ES-I3 (cell line): ENCODE data around the gene BTG1.

ENCODE experiments used
- H3K36me3 ChIP-seq: 2 replicates; pipeline ENCODE4 v1.6.1; 2013; ENCODE audit warnings: mild to moderate bottlenecking, low read length, control low read depth, moderate library complexity; ENCODE audit not compliant: insufficient read depth
- H3K4me1 ChIP-seq: 2 replicates; pipeline ENCODE4 v1.6.1; 2013; ENCODE audit warnings: mild to moderate bottlenecking, control low read depth, low read length; ENCODE audit not compliant: insufficient read depth
- H3K9ac ChIP-seq: 2 replicates; pipeline ENCODE4 v1.6.1; 2013; ENCODE audit warnings: low read depth, mild to moderate bottlenecking, low read length, moderate library complexity
- H3K9me3 ChIP-seq: 2 replicates; pipeline ENCODE4 v1.6.1; 2013; ENCODE audit warnings: mild to moderate bottlenecking, low read length, moderate library complexity; ENCODE audit not compliant: control insufficient read depth, insufficient read depth

The BTG1 gene

DNA sequence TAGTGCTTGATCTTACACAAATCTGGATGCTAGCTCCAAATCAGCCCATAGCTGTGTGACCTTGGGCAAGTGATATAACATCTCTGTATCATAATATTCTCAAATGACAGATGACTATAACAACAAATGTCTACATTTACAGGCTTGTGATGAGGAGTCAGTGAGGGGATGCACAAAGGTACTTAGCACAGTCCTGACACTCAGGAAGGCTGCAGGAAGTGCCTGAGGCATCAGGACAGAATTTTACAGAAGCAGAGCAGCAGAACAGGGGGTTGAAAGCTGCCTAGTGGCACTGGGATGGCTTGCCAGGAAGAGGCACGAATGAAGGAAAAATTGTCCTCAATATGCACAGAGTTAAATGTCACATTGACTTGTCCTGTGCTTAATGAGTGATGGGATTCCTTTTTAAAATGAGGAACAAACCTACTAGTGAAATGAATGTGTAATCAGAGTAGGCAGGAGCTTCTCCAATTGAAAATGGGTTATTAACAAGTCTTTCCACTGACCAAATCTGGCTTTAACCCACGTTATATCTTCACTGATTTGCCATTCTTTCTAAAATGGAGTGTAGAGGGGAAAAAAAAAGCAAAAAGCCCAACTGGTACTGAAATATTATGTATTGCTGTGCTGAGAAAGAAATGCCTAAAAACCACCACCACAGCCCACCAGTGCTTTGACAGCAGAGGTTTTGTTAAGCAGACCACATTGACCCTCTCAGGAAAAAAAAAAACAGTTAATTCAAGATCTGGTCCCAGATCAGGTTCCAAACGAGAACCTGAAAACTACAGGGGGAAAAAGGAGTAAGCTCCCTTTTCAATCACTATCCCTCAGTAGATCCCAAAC is 11.6 kb downstream of the BTG1 start:
- H3K9ac ChIP-seq, result no peak overlapping the region; the same call in 1 of the 2 replicates
- H3K4me1 ChIP-seq, result peaks cover 41% of the 10 kb centered on the region
- H3K9me3 ChIP-seq, result no peaks in the 10 kb centered on the region
- H3K36me3 ChIP-seq, result no peaks in the 10 kb centered on the region

DNA sequence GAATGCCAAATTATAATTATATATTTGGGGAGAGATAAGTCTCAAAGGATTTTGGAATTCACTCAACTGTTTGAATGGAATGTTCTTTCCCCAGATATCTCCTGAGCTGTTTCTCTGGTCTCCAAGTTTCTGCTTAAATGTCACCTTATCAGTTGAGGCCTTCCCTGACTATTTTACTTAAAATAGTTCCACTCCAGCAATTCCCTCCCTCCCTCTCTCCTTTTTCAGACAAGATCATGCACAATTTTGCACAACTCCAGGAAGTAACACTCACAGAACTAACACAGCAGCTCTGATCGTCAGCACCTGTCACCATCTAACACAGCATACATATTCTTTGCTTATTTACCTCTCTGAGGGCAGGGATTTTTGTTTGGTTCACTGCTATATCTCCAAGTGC is 12.5 kb downstream of the BTG1 start:
- H3K36me3 ChIP-seq, result no peaks in the 10 kb centered on the region
- H3K9ac ChIP-seq, result no peak overlapping the region
- peaks cover 33% of the 10 kb centered on the region for H3K4me1 ChIP-seq
- H3K9me3 ChIP-seq, result no peaks in the 10 kb centered on the region

DNA sequence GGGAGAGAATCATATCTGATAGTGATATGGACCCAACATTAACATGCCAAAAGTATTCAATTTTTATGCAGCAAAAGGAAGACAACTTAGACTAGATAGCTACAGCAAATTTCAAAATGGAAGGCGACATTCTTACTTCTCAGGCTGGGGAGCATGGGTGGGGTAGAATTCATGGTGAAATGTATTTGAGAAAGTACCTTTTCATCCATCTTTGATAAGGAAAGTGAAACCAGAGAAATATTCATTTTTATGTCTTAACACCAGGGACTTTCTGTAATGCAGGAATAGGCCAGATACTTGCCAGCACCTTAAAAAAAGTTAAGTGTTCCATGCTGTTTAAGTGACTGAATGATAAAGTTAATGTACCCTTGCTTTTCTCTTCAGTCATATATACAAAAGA is 13.4 kb downstream of the BTG1 start:
- Histone ChIP-seq H3K4me1 (peaks cover 24% of the 10 kb centered on the region), H3K36me3 (no peaks in the 10 kb centered on the region), H3K9ac (no peak overlapping the region), H3K9me3 (no peaks in the 10 kb centered on the region)

DNA sequence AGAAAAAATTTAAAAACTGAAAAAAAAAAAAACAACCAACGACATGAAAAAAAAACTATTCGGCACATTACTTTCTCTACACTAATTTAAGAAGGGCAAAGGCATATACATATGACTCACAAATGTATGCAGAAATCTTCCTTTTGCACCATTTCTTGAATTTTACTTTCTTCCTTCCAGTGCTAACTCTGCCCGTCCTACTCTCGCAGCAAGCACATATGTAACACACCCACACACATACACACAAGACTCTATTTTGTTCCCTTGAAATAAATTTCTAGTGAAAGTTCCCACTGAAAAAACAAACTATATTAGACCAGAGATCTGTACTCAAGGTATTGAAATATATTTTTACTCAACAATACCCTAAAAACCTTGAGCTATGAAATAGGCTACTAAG is 14.6 kb downstream of the BTG1 start:
- Histone ChIP-seq H3K9ac (no peak overlapping the region), H3K36me3 (no peaks in the 10 kb centered on the region), H3K4me1 (peaks cover 12% of the 10 kb centered on the region), H3K9me3 (no peaks in the 10 kb centered on the region)

DNA sequence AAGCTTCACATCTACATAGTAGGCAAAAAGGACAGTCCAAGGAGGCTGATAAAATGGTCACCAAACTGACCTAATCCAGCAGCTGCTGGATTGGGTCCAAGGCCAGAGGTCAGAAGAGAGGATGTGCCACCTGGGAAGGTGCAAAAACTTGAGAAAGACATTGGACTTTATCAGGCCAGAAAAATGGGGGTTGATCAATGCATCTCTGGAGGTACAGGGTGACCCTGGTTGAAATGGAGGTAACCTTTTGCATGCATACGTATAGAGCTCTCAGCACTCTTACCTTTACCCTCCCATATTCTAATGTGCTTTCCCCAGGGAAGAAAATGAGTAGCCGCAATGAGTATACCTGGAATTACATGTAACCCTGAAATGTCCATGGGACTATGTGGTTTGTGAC is 16.0 kb downstream of the BTG1 start:
- H3K9ac ChIP-seq, result no peak overlapping the region
- no peaks in the 10 kb centered on the region for H3K36me3 ChIP-seq
- H3K4me1 ChIP-seq, result peaks cover 10% of the 10 kb centered on the region
- no peaks in the 10 kb centered on the region for H3K9me3 ChIP-seq

DNA sequence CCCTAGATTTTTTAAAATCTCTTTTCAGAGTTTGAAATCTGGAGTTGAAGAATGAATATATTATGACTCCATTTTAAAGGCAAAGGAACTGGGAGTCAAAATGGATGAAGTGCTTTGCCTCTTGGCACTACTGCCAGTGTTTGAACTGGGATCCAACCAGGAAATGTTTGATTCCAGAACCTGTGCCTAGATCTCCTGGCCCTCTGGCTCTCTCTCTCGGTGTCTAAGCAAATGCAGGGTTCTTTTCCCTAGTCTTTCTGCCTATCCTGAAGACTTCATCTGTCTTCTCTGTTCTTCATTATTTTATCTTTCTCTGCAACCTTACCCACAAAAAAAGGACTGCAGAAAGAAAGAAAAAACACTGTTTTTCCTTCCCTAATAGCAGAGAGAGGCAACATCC is 17.0 kb downstream of the BTG1 start:
- Histone ChIP-seq H3K9me3 (no peaks in the 10 kb centered on the region), H3K4me1 (no peaks in the 10 kb centered on the region), H3K36me3 (no peaks in the 10 kb centered on the region)

DNA sequence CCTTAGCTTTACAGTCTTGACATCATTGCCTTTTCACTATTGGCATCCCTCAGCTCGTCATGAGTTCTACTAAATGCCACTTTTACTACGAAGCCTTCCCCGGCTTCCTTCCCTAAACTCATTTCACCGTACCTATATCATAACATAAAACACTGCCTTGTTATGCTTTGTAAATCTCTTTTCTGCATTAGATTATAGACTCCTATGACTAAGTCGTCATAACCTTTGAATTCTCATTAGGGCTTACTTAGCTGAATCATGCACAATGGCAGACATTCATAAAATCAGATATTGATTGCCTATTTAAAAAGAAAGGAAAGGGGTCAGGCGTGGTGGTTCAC is 21.0 kb downstream of the BTG1 start:
- Histone ChIP-seq H3K9me3 (no peaks in the 10 kb centered on the region), H3K36me3 (no peaks in the 10 kb centered on the region), H3K4me1 (no peaks in the 10 kb centered on the region), H3K9ac (no peak overlapping the region)

More for the DNA sequence above, 17.0 kb downstream of the BTG1 start:
- H3K9ac ChIP-seq, result no peak overlapping the region

DNA sequence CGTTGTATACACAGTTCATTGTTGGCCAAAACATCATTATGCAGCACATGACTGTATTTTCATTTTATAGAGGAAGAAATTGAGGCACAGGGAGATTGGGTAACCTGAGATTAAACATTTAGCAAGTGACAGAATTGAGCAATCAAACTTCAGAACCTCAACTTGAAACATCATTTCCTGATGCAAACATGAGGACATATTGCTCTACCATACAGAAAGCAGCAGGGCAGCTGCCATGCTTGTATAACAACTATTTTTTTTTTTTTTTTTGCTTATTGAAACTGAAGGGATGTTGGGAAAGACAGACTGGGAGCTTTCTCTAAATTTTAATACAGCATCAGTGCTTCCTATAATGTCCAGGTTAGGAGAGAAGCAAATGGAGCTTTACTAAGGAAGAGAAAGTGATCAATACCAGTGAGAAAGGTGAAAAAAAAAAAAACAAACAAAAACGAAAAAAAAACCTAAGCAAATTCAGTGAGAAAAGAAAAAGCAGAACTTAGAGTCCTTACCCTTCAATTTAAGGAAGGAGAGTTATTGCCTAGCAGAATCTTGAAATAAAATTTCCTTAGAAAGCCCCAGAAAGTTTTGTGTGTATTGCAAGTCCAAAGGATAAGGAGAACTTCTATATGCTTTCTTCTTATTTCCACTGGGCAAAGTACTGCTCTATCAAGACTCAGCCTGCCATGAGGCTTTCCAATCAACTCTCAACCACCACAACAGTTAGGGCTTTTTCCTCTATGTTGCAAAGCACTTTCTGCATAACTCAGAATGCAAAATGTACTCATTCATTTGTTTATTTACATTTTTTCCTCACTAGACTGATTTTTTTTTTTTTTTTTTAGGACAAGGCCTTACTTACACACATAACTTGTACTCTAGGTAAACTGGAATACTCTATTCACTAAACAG is 21.6 kb downstream of the BTG1 start:
- H3K36me3 ChIP-seq, result no peaks in the 10 kb centered on the region
- no peaks in the 10 kb centered on the region for H3K9me3 ChIP-seq
- H3K9ac ChIP-seq, result no peak overlapping the region
- no peaks in the 10 kb centered on the region for H3K4me1 ChIP-seq

DNA sequence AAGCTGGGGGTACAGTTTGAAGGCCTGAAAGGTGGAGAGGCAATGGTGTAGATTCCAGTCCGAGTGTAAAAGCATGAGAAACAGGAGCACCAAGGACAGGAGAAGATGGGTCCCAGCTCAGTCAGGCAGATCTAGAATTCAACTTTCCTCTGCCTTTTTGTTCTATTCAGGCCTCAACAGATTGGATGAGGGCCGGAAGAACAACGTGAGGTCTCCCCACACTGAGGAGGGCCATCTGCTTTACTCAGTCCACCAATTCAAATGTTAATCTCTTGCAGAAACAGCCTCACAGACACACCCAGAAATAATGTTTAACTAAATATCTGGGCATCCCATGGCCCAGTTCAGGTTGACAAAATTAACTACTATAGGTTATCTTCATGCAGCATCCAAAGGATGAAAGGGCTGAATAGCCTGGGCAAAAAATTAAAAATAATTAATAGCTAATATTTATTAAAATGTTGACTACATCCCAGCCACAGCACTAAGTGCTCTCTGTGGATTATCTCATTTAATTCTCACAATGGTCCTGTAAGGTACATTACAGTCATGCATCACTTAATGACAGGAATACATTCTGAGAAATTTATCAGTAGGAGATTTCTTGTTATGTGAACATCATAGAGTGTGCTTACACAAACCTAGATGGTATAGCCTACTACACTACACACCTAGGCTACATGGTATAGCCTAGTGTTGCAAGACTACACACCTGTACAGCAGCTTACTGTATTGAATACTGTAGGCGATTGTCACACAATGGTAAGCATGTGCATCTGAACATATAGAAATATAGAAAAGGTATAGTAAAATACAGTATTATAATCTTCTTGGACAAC is 22.5 kb downstream of the BTG1 start:
- Histone ChIP-seq H3K9me3 (no peaks in the 10 kb centered on the region), H3K9ac (no peak overlapping the region), H3K36me3 (no peaks in the 10 kb centered on the region), H3K4me1 (no peaks in the 10 kb centered on the region)

DNA sequence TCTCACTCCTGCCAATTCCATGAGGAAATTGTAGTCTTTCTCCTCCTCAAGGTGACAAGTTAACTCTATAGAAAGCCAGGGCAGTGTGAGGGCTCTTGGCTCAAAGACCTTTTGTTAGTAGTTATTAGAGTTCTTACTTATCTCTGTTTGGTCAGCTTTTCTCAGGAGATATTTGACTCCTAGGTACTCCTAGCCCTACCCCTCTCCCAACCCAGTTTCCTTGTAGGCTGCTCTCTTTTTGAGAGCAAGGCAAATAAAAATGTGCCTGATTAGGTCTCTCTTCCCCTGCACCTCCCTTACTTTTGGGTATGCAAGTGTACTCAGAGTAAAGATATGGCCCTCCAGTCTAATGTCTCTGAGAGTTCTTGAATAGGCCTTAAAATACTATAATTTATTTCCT is 23.8 kb downstream of the BTG1 start:
- no peaks in the 10 kb centered on the region for H3K4me1 ChIP-seq
- no peaks in the 10 kb centered on the region for H3K36me3 ChIP-seq
- no peaks in the 10 kb centered on the region for H3K9me3 ChIP-seq
- no peak overlapping the region for H3K9ac ChIP-seq

DNA sequence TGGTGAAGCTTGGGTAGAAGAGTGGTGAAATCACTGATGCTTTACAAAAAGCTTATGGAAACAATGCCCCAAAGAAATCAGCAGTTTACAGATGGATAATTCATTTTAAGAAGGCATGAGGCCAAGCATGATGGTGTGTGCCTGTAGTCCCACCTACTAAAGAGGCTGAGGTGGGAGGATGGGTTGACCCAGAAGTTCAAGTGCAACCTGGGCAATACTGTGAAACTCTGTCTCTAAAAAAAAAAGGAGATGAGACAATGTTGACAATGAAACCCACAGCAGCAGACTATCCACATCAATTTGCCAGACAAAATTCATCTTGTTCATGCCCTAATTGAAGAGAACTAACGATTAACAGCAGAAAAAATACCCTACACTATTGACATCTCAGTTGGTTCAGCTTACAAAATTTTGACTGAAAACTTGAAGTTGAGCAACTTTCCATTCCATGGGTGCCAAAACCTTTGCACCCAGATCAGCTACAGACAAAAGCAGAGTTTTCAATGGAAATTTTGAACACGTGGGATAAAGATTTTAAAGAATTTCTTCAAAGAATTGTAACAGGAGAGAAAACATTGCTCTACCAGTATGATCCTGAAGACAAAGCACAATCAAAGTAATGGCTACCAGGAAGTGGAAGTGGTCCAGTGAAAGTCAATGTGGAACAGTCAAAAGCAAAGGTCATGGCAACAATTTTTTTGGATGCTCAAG is 26.7 kb downstream of the BTG1 start:
- H3K36me3 ChIP-seq, result no peaks in the 10 kb centered on the region
- H3K9ac ChIP-seq, result no peak overlapping the region
- no peaks in the 10 kb centered on the region for H3K9me3 ChIP-seq
- H3K4me1 ChIP-seq, result no peaks in the 10 kb centered on the region

DNA sequence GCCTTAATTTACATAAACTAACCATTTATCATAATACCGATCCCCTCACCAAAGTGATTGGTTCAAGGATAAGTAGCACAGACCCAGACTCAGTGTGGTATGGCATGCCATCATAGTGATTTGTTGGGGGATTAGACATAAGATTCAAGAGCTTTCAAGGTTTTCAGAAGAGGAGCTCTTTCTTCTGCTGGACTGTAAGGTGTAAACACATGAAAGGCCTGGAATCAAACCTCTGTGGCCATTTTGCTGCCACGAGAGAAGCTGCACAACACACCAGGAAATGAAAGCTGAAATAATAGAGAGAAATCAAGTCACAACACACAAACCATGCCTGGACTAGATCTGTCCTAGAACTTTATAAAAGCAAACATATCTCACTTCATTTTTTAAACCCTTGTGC is 30.8 kb downstream of the BTG1 start:
- Histone ChIP-seq H3K36me3 (no peaks in the 10 kb centered on the region), H3K9ac (no peak overlapping the region), H3K4me1 (peaks cover 8% of the 10 kb centered on the region), H3K9me3 (no peaks in the 10 kb centered on the region)

DNA sequence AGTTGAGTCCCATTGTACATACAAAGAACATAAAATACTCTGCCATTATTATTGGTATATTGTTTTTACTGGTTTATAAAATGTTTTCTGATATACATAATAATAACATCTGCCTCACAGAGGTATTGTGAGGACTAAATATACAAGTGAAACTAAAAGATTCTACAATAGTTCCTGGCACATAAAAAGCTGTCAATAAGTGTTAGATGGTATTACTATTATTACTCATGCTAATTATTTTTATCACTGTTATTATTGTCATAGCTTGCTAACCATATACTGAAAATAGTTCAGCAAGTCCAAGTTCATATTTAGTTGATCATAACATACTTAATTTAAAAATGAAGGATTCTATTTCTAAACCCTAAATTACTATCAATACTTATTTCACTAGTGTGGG is 34.4 kb downstream of the BTG1 start:
- H3K9me3 ChIP-seq, result no peaks in the 10 kb centered on the region
- H3K36me3 ChIP-seq, result no peaks in the 10 kb centered on the region
- H3K9ac ChIP-seq, result no peak overlapping the region
- peaks cover 38% of the 10 kb centered on the region for H3K4me1 ChIP-seq
